Right kidney (tissue), 9 donors: ENCODE results near the gene ARSG.
"Not testable (repeated sequence)": the region's sequence is repeated elsewhere in the genome, so short reads cannot be mapped to it uniquely, and the experiment has no call there.

Source experiments
- DNase-seq: peaks from one replicate; pipeline ENCODE4 v3.0.0-alpha.2; 2016
- long read RNA-seq, 8 donors: transcript quantifications; one replicate each; lab custom pipeline, GENCODE V29; 2026

ARSG gene
- long read RNA-seq, donor 1: 0 reads
- long read RNA-seq, donor 2: 0 reads
- long read RNA-seq, donor 3, partial matches to known transcripts: 0 of 1 reads
- long read RNA-seq, donor 3, other reads (novel, unspliced or antisense): 0 of 1 reads
- long read RNA-seq, donor 4, partial matches to known transcripts: 0 of 2 reads
- long read RNA-seq, donor 4, other reads (novel, unspliced or antisense): 0 of 2 reads
- long read RNA-seq, donor 5, partial matches to known transcripts: 0 of 1 reads
- long read RNA-seq, donor 5, other reads (novel, unspliced or antisense): 0 of 1 reads
- long read RNA-seq, donor 6: 0 reads
- long read RNA-seq, donor 7: 0 reads
- long read RNA-seq, donor 8, full-length matches to known transcripts: 1 of 1 reads
- long read RNA-seq, donor 8, partial matches to known transcripts: 0 of 1 reads
- long read RNA-seq, donor 8, other reads (novel, unspliced or antisense): 0 of 1 reads

DNA sequence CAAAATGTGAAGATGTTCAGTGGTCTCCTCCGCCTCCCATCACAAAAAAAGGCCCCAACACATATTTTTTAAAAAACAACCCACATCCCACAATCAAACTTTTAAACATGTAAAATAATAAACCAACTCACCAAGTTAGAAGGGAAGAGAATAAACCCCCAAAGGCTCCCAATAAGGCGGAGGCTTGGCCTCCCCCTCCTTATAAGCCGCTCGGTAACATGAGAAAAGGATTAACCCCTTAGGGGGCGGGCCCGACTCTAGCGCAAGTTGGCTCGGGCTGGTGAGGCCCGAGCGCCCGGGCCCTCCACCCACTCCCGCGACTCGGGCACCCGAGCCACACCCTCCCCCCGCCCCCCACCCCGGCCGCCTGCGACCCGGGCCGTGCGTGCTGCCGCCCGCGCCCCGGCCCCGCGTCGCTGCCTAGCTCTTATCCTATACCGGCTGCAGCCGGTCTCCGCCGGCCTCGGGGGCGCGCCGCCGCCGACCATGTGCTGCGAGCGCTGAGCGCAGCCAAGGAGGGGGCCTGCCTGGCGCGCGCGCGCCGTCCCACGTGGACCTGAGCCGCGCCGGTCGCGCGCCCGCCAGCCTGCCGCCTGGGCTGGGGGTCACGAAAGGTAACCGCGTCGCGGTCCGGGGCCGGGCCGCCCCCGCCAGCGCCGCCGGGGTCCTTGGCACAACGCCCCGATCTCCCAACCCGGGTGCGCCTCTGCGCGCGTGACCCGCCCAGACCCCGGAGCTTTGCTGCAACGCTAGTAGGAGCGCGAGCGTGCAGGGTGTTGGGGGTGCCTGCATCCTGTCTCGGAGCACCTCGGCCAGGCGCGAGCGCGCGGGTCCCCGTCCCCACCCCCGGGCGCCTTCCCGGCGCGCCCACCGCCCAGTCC, at the start of gene ARSG, which contains the start of gene SLC16A6:
TSS of gene ARSG (plus strand) at position 541 of the 881 bp plus-strand sequence. CDS start 15,999 bp downstream, outside the sequence.
TSS of gene SLC16A6 (minus strand) at position 173 of the 881 bp plus-strand sequence. CDS start 12,807 bp downstream, outside the sequence.
- DNase-seq: peak; percentile 79

DNA sequence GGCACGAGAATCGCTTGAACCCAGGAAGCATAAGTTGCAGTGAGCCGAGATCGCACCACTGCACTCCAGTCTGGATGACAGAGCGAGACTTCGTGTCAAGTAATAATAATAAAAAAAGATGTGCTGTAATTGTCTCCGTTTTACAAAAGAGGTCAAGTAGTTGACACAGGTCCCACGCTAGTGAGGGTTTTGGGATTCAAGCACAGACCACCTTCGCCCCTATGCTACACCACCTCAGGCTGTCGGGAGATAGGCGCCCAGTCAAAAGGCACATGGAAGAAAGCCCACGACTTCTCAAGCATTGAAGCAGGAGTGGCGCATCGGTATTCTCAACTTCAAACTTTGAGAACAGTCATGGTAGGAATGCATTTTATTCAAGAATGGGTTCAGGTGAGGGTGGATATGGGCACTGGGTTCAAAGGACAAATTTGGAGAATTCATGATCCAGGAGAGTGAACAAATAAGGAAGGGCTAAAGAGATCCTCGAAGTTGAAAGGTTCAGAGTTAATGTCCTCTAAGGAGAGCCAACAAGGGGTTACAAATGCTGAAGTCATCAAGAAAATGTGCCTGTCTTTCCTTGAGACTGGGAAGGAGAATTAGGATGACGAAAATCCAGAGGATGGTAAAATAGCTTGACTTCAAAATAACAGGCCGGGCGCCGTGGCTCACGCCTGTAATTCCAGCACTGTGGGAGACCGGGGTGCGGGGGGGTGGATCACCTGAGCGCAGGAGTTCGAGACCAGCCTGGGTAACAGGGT, 44.8 kb upstream of the ARSG start:
- no peak for DNase-seq

- peak; percentile 99 for DNase-seq
Observed at GRCh38 chr17:68247445-68248198, 43.7 kb upstream of the ARSG start, which contains the start of gene AMZ2. Gene AMZ2, plus strand, starts transcription at chr17:68248043. Its CDS starts 2,145 bp downstream, at chr17:68250188.

- DNase-seq: no peak
Observed at GRCh38 chr17:68248199-68248825, 43.0 kb upstream of the ARSG start.

DNA sequence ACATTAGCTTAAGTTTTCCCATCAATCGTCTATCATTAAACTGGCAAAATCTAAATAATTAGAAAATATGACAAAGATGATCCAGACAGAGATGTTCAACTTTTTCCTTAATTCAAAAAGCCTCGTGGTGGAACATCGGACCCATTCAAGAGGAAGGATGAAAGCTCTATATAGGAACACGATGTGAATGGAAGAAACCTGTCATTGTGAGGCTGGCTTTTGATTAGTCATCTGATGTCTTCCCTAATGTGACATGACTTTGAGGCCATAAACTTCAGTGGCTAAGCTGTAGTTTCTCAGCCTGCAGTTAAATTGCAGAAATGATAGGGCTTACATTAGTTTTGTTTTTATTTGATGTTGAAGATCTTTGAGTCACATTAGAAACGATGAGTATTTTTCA, 42.4 kb upstream of the ARSG start:
- DNase-seq: no peak

- DNase-seq: no peak
Observed at GRCh38 chr17:68249354-68249765, 41.9 kb upstream of the ARSG start.

- DNase-seq: not testable (repeated sequence)
Observed at GRCh38 chr17:68253426-68253825, 37.9 kb upstream of the ARSG start.

DNA sequence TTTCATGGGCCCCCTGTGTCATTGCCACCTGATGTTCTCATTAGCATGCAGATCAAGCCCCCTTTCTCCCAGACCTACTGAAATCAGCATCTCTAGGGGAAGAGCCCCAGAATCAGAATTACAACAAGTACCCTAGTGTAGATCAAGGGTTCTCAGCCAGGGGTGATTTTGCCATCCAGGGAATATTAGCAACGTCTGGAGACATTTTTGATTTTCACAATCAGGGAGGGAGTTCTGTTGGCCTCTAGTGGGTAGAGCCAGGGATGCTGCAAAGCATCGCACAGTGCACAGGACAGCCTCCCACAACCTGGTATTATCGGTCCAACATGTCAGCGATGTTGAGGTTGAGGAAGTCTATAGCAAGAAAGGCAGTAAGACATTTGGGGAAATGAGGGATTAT, 36.1 kb upstream of the ARSG start:
- DNase-seq: no peak

- no peak for DNase-seq
Observed at GRCh38 chr17:68255731-68256538, 35.4 kb upstream of the ARSG start.

- DNase-seq: not testable (repeated sequence)
Observed at GRCh38 chr17:68256701-68257100, 34.6 kb upstream of the ARSG start.

- DNase-seq: no peak
Observed at GRCh38 chr17:68257934-68258333, 33.4 kb upstream of the ARSG start.

- DNase-seq: peak; percentile 62
Observed at GRCh38 chr17:68258890-68259647, 32.2 kb upstream of the ARSG start.

DNA sequence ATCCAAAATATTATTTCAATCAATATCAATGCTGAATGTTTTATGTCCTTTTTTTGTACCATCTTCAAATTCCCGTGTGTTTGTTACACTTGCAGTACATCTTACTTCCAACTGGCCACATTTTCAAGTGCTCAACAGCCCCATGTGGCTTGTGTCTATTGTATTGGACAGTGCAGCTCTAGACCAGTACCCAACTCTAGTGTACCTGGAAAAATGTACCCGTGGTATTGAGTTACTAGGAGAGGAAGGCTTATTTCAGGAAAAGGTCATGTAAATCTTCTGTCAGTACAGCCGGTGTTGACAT, 31.7 kb upstream of the ARSG start:
- DNase-seq: not testable (repeated sequence)

DNA sequence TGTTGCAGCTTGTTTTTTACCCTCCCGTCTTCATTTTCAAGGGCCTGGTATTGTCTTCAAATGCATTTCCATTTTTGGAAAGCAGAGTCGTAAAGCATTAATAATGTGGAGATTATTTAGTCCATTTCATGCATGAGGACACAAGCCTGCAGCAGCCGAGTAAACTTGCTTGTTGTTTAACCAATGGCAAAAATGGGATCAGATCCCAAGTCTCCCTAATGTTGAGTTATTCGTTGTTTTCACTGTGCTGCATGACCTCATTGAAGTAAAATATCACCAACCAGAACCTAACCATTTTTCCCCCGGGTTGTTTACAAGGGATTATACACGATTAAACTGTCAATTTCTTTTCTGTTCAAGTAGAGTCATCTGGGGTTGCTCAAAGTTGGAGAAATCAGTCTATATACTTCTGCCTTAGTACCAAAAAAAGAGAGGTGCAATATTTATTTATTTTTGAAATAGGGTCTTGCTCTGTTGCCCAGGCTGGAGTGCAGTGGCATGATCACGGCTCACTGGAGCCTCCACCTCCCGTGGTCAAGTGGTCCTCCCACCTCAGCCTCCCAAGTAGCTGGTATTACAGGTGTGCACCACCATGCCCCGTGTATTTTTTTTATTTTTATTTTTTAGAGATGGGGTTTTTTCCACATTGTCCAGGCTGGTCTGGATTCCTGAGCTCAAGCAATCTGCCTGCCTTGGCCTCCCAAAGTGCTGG, 31.1 kb upstream of the ARSG start:
- DNase-seq: no peak

GRCh38 chr17:68262467-68262866, 28.8 kb upstream of the ARSG start:
- not testable (repeated sequence) for DNase-seq

DNA sequence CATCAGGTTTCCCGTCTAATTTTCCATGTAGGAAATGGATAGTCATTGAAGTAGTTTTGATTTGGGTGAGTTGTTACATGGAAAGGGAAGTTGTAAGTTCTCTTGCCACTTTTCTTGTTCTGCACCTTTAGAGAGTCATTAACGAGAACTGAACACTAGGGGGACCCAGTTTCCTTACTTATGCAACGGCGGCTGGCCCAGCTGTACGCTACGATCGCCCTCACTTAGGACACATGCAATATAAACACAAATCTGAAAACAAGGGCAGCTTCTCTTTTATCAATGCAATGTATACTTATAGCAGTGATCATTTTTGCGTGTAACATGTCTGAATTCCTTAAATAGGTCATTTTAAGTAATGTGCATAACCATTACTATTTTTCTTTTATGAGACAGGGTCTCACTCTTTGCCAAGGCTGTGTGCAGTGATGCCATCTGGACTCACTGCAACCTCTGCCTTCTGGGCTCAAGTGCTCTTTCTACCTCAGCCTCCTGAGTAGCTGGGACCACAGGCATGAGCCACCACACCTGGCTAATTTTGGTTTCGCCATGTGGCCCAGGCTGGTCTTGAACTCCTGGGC, 28.1 kb upstream of the ARSG start:
- peak; percentile 38 for DNase-seq

- not testable (repeated sequence) for DNase-seq
Observed at GRCh38 chr17:68265833-68266232, 25.5 kb upstream of the ARSG start.

GRCh38 chr17:68273722-68274121, 17.6 kb upstream of the ARSG start:
- no peak for DNase-seq
